ENCODE measurements around the gene CDKL5.

Gene CDKL5

DNA sequence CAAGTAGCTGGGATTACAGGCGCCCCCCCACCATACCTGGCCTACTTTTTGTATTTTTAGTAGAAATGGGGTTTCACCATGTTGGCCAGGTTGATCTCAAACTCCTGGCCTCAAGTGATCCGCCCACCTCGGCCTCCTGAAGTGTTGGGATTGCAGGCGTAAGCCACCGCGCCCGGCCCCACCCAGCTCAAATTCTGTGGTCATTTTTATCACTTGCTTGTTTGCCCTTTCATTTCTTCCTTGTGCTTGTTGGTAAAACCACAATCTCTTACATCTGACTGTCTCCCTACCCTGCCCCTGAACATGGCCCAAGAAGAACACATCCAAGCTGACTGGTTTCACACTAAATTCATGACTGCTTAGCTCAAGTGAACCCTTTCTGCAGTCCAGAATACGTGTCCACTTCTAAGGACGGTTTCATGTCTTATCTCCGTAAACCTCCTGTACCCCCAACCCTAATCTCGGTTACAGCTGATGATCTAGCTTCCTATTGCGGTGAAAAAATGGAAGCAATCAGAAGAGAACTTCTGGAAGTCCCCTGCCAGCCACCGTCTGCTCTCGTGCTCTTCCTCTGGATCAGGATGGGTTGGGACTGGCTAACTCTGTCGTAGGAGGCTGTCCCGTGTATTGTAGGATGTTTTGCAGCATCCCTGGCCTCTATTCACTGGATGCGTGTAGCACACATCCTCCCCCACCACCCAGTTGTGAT lies 251.9 kb downstream of the CDKL5 start:
- H3K27me3 ChIP-seq (ENCODE audit: insufficient read depth, poor library complexity, severe bottlenecking): no peaks in the 10 kb centered on the region
- ATAC-seq (ENCODE audit: low read depth): no peak

DNA sequence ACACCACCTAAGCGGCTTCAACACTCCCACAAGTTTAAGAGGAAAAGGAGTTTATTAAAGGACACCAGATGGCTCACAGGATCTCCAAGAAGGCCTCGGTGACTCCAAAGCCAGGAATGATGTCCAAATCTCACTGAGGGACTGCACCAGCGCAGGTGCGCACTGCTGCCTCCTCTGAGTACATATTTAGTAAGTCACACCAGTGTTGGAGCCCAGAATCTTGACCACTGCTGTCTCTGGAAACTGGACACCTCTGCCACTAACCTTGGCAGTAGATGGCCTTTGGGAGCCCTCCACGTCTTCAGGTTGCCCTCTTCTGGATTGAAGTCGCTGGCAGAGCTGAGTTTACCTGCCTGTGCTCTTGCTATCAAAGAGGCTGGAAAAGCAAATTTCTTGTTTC lies 256.6 kb downstream of the CDKL5 start:
- DNase-seq (ENCODE audit: low spot score) (no peak), ATAC-seq (ENCODE audit: low read depth) (no peak)
- H3K4me1 ChIP-seq (ENCODE audit: insufficient read depth, poor library complexity, severe bottlenecking): no peaks in the 10 kb centered on the region
- H3K36me3 ChIP-seq (ENCODE audit: low read depth): no peaks in the 10 kb centered on the region
- TF ChIP-seq, protein P1, sequence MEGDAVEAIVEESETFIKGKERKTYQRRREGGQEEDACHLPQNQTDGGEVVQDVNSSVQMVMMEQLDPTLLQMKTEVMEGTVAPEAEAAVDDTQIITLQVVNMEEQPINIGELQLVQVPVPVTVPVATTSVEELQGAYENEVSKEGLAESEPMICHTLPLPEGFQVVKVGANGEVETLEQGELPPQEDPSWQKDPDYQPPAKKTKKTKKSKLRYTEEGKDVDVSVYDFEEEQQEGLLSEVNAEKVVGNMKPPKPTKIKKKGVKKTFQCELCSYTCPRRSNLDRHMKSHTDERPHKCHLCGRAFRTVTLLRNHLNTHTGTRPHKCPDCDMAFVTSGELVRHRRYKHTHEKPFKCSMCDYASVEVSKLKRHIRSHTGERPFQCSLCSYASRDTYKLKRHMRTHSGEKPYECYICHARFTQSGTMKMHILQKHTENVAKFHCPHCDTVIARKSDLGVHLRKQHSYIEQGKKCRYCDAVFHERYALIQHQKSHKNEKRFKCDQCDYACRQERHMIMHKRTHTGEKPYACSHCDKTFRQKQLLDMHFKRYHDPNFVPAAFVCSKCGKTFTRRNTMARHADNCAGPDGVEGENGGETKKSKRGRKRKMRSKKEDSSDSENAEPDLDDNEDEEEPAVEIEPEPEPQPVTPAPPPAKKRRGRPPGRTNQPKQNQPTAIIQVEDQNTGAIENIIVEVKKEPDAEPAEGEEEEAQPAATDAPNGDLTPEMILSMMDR (IDR thresholded peaks at IDR 0.05; ENCODE audit: poor library complexity, severe bottlenecking): no peak
- no peak overlapping the region for H3K27ac ChIP-seq (ENCODE audit: poor library complexity, severe bottlenecking)
- H3K27me3 ChIP-seq (ENCODE audit: insufficient read depth, poor library complexity, severe bottlenecking): no peaks in the 10 kb centered on the region
- no peaks in the 10 kb centered on the region for H3K9me3 ChIP-seq (ENCODE audit: severe bottlenecking)
- H3K4me3 ChIP-seq (ENCODE audit: severe bottlenecking): no peak overlapping the region

More for the DNA sequence above, 251.9 kb downstream of the CDKL5 start:
- Histone ChIP-seq H3K36me3 (ENCODE audit: low read depth) (no peaks in the 10 kb centered on the region), H3K4me1 (ENCODE audit: insufficient read depth, poor library complexity, severe bottlenecking) (no peaks in the 10 kb centered on the region), H3K4me3 (ENCODE audit: severe bottlenecking) (no peak overlapping the region), H3K9me3 (ENCODE audit: severe bottlenecking) (no peaks in the 10 kb centered on the region), H3K27ac (ENCODE audit: poor library complexity, severe bottlenecking) (no peak overlapping the region)
- no peak for DNase-seq (ENCODE audit: low spot score)
- TF ChIP-seq, protein P1 (IDR thresholded peaks at IDR 0.05; ENCODE audit: poor library complexity, severe bottlenecking): no peak

DNA sequence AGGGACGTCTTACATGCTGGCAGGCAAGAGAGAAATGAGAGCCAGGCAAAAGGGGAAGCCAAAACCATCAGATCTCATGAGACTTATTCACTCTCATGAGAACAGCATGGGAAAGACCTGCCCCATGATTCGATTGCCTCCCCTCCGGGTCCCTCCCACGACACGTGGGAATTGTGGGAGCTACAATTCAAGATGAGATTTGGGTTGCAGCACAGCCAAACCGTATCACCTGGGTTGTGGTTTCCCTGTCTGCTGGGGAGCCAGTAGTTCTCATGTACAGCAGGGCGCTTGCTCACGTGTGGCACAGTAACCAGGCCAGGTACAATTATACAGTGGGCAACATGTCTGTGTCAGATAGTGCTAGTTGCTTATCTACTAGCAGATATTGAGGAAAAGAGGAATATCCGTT lies 257.6 kb downstream of the CDKL5 start:
- Histone ChIP-seq H3K27me3 (ENCODE audit: insufficient read depth, poor library complexity, severe bottlenecking) (no peaks in the 10 kb centered on the region), H3K4me1 (ENCODE audit: insufficient read depth, poor library complexity, severe bottlenecking) (no peaks in the 10 kb centered on the region), H3K36me3 (ENCODE audit: low read depth) (no peaks in the 10 kb centered on the region), H3K4me3 (ENCODE audit: severe bottlenecking) (no peak overlapping the region), H3K9me3 (ENCODE audit: severe bottlenecking) (no peaks in the 10 kb centered on the region), H3K27ac (ENCODE audit: poor library complexity, severe bottlenecking) (no peak overlapping the region)
- TF ChIP-seq, protein P1 (IDR thresholded peaks at IDR 0.05; ENCODE audit: poor library complexity, severe bottlenecking): no peak
- DNase-seq (ENCODE audit: low spot score) (no peak), ATAC-seq (ENCODE audit: low read depth) (no peak)

DNA sequence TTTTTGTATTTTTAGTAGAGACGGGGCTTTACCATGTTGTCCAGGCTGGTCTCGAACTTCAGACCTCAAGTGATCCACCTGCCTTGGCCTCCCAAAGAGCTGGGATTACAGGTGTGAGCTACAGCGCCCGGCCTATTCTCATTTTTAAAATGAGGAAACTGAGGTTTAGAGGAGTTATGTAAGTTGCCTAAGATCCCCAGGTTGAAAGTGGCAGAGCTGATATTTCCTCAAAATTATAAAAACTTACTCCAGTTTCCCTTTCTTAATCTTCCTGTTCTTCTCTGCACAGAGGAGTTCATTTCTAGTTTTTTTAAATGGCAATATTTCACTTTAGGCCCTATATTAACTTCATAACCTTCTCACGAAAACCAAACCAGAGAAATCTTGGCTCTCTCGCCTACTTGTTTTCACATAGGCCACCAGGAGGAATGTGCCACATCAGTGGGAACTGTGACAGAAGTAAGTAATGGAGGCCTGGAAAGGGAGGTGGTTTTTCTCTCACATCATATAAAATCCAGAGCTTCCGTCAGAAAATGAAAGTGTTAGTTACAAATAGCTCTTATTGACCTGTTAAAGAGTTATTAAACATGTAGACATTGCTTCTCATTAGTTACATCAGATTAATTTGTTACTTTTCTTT lies 262.6 kb downstream of the CDKL5 start:
- ATAC-seq (ENCODE audit: low read depth) (no peak), DNase-seq (ENCODE audit: low spot score) (no peak)
- TF ChIP-seq, protein P1 (IDR thresholded peaks at IDR 0.05; ENCODE audit: poor library complexity, severe bottlenecking): no peak
- Histone ChIP-seq H3K36me3 (ENCODE audit: low read depth) (no peaks in the 10 kb centered on the region), H3K27me3 (ENCODE audit: insufficient read depth, poor library complexity, severe bottlenecking) (no peaks in the 10 kb centered on the region), H3K4me1 (ENCODE audit: insufficient read depth, poor library complexity, severe bottlenecking) (no peaks in the 10 kb centered on the region), H3K4me3 (ENCODE audit: severe bottlenecking) (no peak overlapping the region), H3K27ac (ENCODE audit: poor library complexity, severe bottlenecking) (no peak overlapping the region), H3K9me3 (ENCODE audit: severe bottlenecking) (no peaks in the 10 kb centered on the region)

DNA sequence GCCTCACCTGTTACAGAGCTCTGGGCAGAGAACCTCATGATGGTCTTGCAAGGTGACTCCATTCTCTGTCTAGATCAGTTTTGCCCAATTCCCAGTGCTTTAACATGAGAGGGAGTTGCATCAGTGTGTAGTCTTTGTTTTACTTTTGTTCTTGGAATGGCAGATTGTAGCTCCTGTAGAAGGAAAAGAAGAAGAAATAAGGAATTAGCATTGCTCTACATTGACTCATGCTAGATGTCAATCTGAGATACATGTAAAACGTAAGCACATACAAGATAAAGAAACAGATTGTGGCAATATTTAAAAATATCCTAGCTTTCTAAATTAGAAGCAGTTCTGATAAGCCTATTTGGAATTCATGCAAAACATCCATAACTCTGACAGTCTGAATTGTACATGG lies 266.0 kb downstream of the CDKL5 start:
- H3K36me3 ChIP-seq (ENCODE audit: low read depth): no peaks in the 10 kb centered on the region
- ATAC-seq (ENCODE audit: low read depth): no peak

More for the DNA sequence above, 266.0 kb downstream of the CDKL5 start:
- no peak for DNase-seq (ENCODE audit: low spot score)
- Histone ChIP-seq H3K4me1 (ENCODE audit: insufficient read depth, poor library complexity, severe bottlenecking) (no peaks in the 10 kb centered on the region), H3K27ac (ENCODE audit: poor library complexity, severe bottlenecking) (no peak overlapping the region), H3K27me3 (ENCODE audit: insufficient read depth, poor library complexity, severe bottlenecking) (no peaks in the 10 kb centered on the region), H3K9me3 (ENCODE audit: severe bottlenecking) (no peaks in the 10 kb centered on the region), H3K4me3 (ENCODE audit: severe bottlenecking) (no peak overlapping the region)
- TF ChIP-seq, protein P1 (IDR thresholded peaks at IDR 0.05; ENCODE audit: poor library complexity, severe bottlenecking): no peak
